Endothelial cell of umbilical vein (primary cell): ENCODE results near the gene IPO5. TPM values are rescaled to one million over a fixed set of nuclear protein-coding genes. Genes with fewer than 3 reads are reported as not detected.

Experiments used
- BruUV-seq: library from RNA; stranded (reverse); fragments of 400-500 nt; replicated peaks from 2 replicates; lab custom pipeline; 2021; lab: Mats Ljungman, UMichigan
- CTCF ChIA-PET: fragments of 300-600, 350-600 bp; sonication (Branson Sonifier 250); formaldehyde crosslinking; loops from one replicate; lab custom pipeline; 2021; ENCODE audit warnings: antibody characterized with exemption, inconsistent platforms; lab: Charles Lee
- POLR2A ChIA-PET: fragments of 300-600, 350-600 bp; sonication (Branson Sonifier 250); formaldehyde crosslinking; loops from one replicate; lab custom pipeline; 2021; ENCODE audit warnings: antibody characterized with exemption, inconsistent platforms; lab: Charles Lee
- DNase-seq: peaks from one replicate; pipeline ENCODE4 v3.0.0-alpha.2; 2011; ENCODE audit warnings: low read depth, low spot score
- FAIRE-seq: peaks from 2 replicates; lab custom pipeline; 2011; peaks lifted over from hg19 to GRCh38; lab: Jason Lieb, UNC
- H2AFZ ChIP-seq: 2 replicates; pipeline ENCODE4 v1.6.0; 2012; ENCODE audit warnings: low read depth, low read length, control low read depth, inconsistent platforms
- H3K27ac ChIP-seq: 2 replicates; pipeline ENCODE4 v1.5.1; 2011; ENCODE audit warnings: low read depth, mild to moderate bottlenecking, control low read depth, low read length, moderate library complexity; ENCODE audit not compliant: insufficient read depth
- H3K27me3 ChIP-seq, 2 experiments: 2 replicates each; pipeline versions ENCODE4 v1.6.0 to v1.6.1; 2011; ENCODE audit warnings: low read length in 2 of 2, mixed read lengths in 1 of 2; ENCODE audit not compliant: control insufficient read depth in 2 of 2, insufficient read depth in 2 of 2
- H3K36me3 ChIP-seq, 2 experiments: 2 replicates in 1 of 2; 3 replicates in 1 of 2; pipeline ENCODE4 v1.5.1; 2011; ENCODE audit warnings: low read length in 2 of 2, mild to moderate bottlenecking in 1 of 2, moderate library complexity in 1 of 2; ENCODE audit not compliant: control insufficient read depth in 2 of 2, insufficient read depth in 2 of 2; ENCODE audit errors: extremely low read depth in 1 of 2
- H3K4me1 ChIP-seq: 3 replicates; pipeline ENCODE4 v1.5.1; 2011; ENCODE audit warnings: mild to moderate bottlenecking, low read length; ENCODE audit not compliant: control insufficient read depth, insufficient read depth; ENCODE audit errors: extremely low read depth
- H3K4me2 ChIP-seq: 2 replicates; pipeline ENCODE4 v1.6.1; 2011; ENCODE audit warnings: low read length, control low read depth, mixed read lengths; ENCODE audit not compliant: insufficient read depth
- H3K4me3 ChIP-seq, 3 experiments: fragments of 200-600 bp in 1 of 3; sonication (generic), shearing (Covaris generic) in 1 of 3; replicated peaks in 1 of 3; 2 replicates each; pipeline ENCODE4 v1.5.1; 2011 to 2016; ENCODE audit warnings: control low read depth in 3 of 3, low read length in 3 of 3, mild to moderate bottlenecking in 2 of 3, inconsistent platforms in 1 of 3, low read depth in 1 of 3, moderate library complexity in 1 of 3; ENCODE audit not compliant: insufficient read depth in 1 of 3
- H3K79me2 ChIP-seq: 2 replicates; pipeline ENCODE4 v1.6.0; 2012; ENCODE audit warnings: low read length, inconsistent platforms; ENCODE audit not compliant: control insufficient read depth, insufficient read depth
- H3K9ac ChIP-seq: replicated peaks from 2 replicates; pipeline ENCODE3; 2011; ENCODE audit warnings: low read length, control low read depth; ENCODE audit not compliant: insufficient read depth; ENCODE audit errors: extremely low read depth
- H3K9me1 ChIP-seq: replicated peaks from 3 replicates; pipeline ENCODE4 v1.6.0; 2011; ENCODE audit warnings: mild to moderate bottlenecking, low read length; ENCODE audit not compliant: control insufficient read depth, insufficient read depth; ENCODE audit errors: extremely low read depth
- H3K9me3 ChIP-seq: replicated peaks from 2 replicates; pipeline ENCODE4 v1.5.1; 2012; ENCODE audit warnings: low read length, inconsistent platforms; ENCODE audit not compliant: control insufficient read depth, insufficient read depth
- H4K20me1 ChIP-seq: replicated peaks from 2 replicates; pipeline ENCODE3; 2011; ENCODE audit warnings: mild to moderate bottlenecking, low read length; ENCODE audit not compliant: control insufficient read depth, insufficient read depth; ENCODE audit errors: extremely low read depth
- CTCF ChIP-seq, 2 donors: IDR thresholded peaks; 1 replicate in 1 of 2; 2 replicates in 1 of 2; pipeline ENCODE4 v1.5.1; 2011; ENCODE audit warnings: low read length in 2 of 2, mild to moderate bottlenecking in 2 of 2, moderate library complexity in 2 of 2, control low read depth in 1 of 2, inconsistent platforms in 1 of 2, low read depth in 1 of 2; ENCODE audit not compliant: insufficient read depth in 1 of 2; ENCODE audit errors: extremely low read depth in 1 of 2
- EZH2 ChIP-seq: IDR thresholded peaks from 2 replicates; pipeline ENCODE4 v1.6.1; 2012; ENCODE audit warnings: borderline replicate concordance, low read depth, mild to moderate bottlenecking, moderate library complexity, low read length, inconsistent platforms; ENCODE audit not compliant: severe bottlenecking
- FOS ChIP-seq: IDR thresholded peaks from 2 replicates; pipeline ENCODE4 v1.6.1; 2011; ENCODE audit warnings: mild to moderate bottlenecking, low read length, moderate library complexity, borderline replicate concordance; ENCODE audit not compliant: insufficient read depth
- GATA2 ChIP-seq: IDR thresholded peaks from 2 replicates; pipeline ENCODE4 v1.7.0; 2011; ENCODE audit warnings: low read depth, mild to moderate bottlenecking, moderate library complexity, mixed read lengths, low read length; ENCODE audit not compliant: insufficient read length, insufficient read depth
- JUN ChIP-seq: IDR thresholded peaks from 2 replicates; pipeline ENCODE4 v1.6.1; 2011; ENCODE audit warnings: borderline replicate concordance, low read depth; ENCODE audit not compliant: insufficient read length, insufficient read depth
- MAX ChIP-seq: IDR thresholded peaks from 2 replicates; pipeline ENCODE4 v1.6.1; 2011; ENCODE audit not compliant: insufficient read depth, insufficient read length
- MYC ChIP-seq: IDR thresholded peaks from one replicate; pipeline ENCODE4 v1.6.1; 2011; ENCODE audit warnings: mild to moderate bottlenecking, low read depth, low read length
- POLR2A ChIP-seq: IDR thresholded peaks from 2 replicates; pipeline ENCODE4 v1.6.1; 2012; ENCODE audit warnings: low read depth, mild to moderate bottlenecking, control low read depth, low read length
- POLR2AphosphoS5 ChIP-seq: IDR thresholded peaks from 2 replicates; pipeline ENCODE4 v1.6.1; 2012; ENCODE audit warnings: low read depth, mild to moderate bottlenecking, control low read depth, low read length, moderate library complexity; ENCODE audit not compliant: insufficient read depth
- dilution Hi-C: fragments of 300-500 bp; cut with MboI; formaldehyde crosslinking; loops from one replicate; pipeline ENCODE4 v1.15.0; 2019; ENCODE audit warnings: low sequenced_read_pairs; ENCODE audit not compliant: extremely low pct_ligation_motif_present
- intact Hi-C: fragments of 100-400 bp; cut with micrococcal nuclease; formaldehyde crosslinking; loops from one replicate; pipeline ENCODE4 v1.10.0; 2022
- polyA plus RNA-seq, 4 experiments: library from polyadenylated mRNA; depleted of rRNA in 3 of 4; stranded (reverse) in 3 of 4; unstranded in 1 of 4; fragments of >200 nt; gene quantifications; 2 replicates each; pipeline versions ENCODE4 v1.2.1 to v1.2.3, GENCODE V29; 2011 to 2012; ENCODE audit warnings: missing spikeins in 1 of 4
- total RNA-seq: library from RNA; stranded (reverse); gene quantifications from 2 replicates; pipeline ENCODE4 v1.2.3, GENCODE V29; 2021

Gene IPO5
- total and polyA plus RNA-seq, 2 donors (not counting 3 experiments of a cell fraction or from before 2014, with no cell fraction given), result 50.4 to 183 TPM

GRCh38 chr13:98014766-98015165 is 61.3 kb downstream of the IPO5 start:
- intact Hi-C loops (no loop called here), dilution Hi-C loops (no loop called here)
- no peaks in the 10 kb centered on the region for H3K9me3 ChIP-seq
- DNase-seq (peak; percentile 59), FAIRE-seq (no peak)
- no peak overlapping the region for H3K9ac ChIP-seq
- peaks cover 14 to 35% of the 10 kb centered on the region in 2 experiments for H3K36me3 ChIP-seq
- POLR2A ChIA-PET, result no interaction called here
- H3K4me3 ChIP-seq, result no peak overlapping the region
- CTCF ChIA-PET, result interaction anchor here (0.6 to 1.5 kb wide), 3 partner anchors 12 to 658 kb away, joined by 3 to 7 read pairs (median 4); no protein-coding TSS in a partner anchor
- H3K4me1 ChIP-seq, result peaks cover 15% of the 10 kb centered on the region
- H3K4me2 ChIP-seq, result peak overlapping the region; percentile 53
- TF ChIP-seq FOS (peak; percentile 60), POLR2AphosphoS5 (no peak), EZH2 (no peak), GATA2 (no peak), CTCF (IDR thresholded peaks at IDR 0.05; ENCODE audit: extremely low read depth in 1 of 2, insufficient read depth in 1 of 2, low read depth in 1 of 2, low read length in 2 of 2) (no peak), MAX (no peak), MYC (no peak), JUN (peak; percentile 51), POLR2A (no peak)
- no TSS peak for BruUV-seq
- no peaks in the 10 kb centered on the region for H4K20me1 ChIP-seq
- H3K27me3 ChIP-seq, result no peaks in the 10 kb centered on the region
- no peaks in the 10 kb centered on the region for H3K9me1 ChIP-seq
- no peak overlapping the region for H2AFZ ChIP-seq
- no peaks in the 10 kb centered on the region for H3K79me2 ChIP-seq
- H3K27ac ChIP-seq, result peak overlapping the region; percentile 25
